HFF-Myc (cell line): ENCODE measurements around the gene PAGR1.

Source experiments
- DNase-seq: peaks from one replicate; pipeline ENCODE4 v3.0.0-alpha.2; 2011; ENCODE audit warnings: low read depth; ENCODE audit errors: extremely low read depth
- H3K4me3 ChIP-seq: replicated peaks from 2 replicates; pipeline ENCODE4 v1.5.1; 2011; ENCODE audit warnings: low read depth, mild to moderate bottlenecking, control low read depth, low read length
- CTCF ChIP-seq: IDR thresholded peaks from 2 replicates; pipeline ENCODE4 v1.5.1; 2012; ENCODE audit warnings: mild to moderate bottlenecking, low read depth, low read length, control low read depth; ENCODE audit errors: missing control alignments

PAGR1 gene

GRCh38 chr16:29834079-29834478 is 18.1 kb downstream of the PAGR1 start:
- no peak for TF ChIP-seq CTCF
- DNase-seq: no peak
- H3K4me3 ChIP-seq: no peak overlapping the region

- TF ChIP-seq CTCF: no peak
Observed at GRCh38 chr16:29835926-29836325, 20.0 kb downstream of the PAGR1 start.

GRCh38 chr16:29836623-29837022 is 20.7 kb downstream of the PAGR1 start:
- no peak for DNase-seq
- no peak overlapping the region for H3K4me3 ChIP-seq
- no peak for TF ChIP-seq CTCF

More at GRCh38 chr16:29835926-29836325, 20.0 kb downstream of the PAGR1 start:
- no peak overlapping the region for H3K4me3 ChIP-seq
- no peak for DNase-seq

- no peak for TF ChIP-seq CTCF
- DNase-seq: no peak
- no peak overlapping the region for H3K4me3 ChIP-seq
Observed at GRCh38 chr16:29837841-29838240, 21.9 kb downstream of the PAGR1 start.

- TF ChIP-seq CTCF: no peak
- H3K4me3 ChIP-seq: no peak overlapping the region
- DNase-seq: no peak
Observed at GRCh38 chr16:29839822-29840221, 23.9 kb downstream of the PAGR1 start.

GRCh38 chr16:29840240-29840639 is 24.3 kb downstream of the PAGR1 start:
- no peak for DNase-seq
- TF ChIP-seq CTCF: no peak
- H3K4me3 ChIP-seq: no peak overlapping the region

GRCh38 chr16:29841631-29842030 is 25.7 kb downstream of the PAGR1 start:
- DNase-seq: no peak
- H3K4me3 ChIP-seq: no peak overlapping the region
- TF ChIP-seq CTCF: no peak
